Neural cell (in vitro differentiated cells): Measurements from ENCODE around the gene SSTR1. TPM values are rescaled to one million over a fixed set of nuclear protein-coding genes. Genes with fewer than 3 reads are reported as not detected.

ENCODE experiments used
- polyA plus RNA-seq: library from polyadenylated mRNA; depleted of rRNA; stranded (reverse); fragments of >200 nt; gene quantifications from 2 replicates; pipeline ENCODE4 v1.2.3, GENCODE V29; 2014

Gene SSTR1
- polyA plus RNA-seq, 1 donor from 2014 or later: 2.4 TPM

Other genes with a start within 250 kb of the SSTR1 start
- 0.12 TPM in 1 of 2 replicates, not detected in the other for gene CLEC14A, start 48.2 kb downstream of the SSTR1 start, polyA plus RNA-seq